ENCODE measurements around the gene BEND3. TPM values are rescaled to one million over a fixed set of nuclear protein-coding genes. Genes with fewer than 3 reads are reported as not detected.

The BEND3 gene
- total RNA-seq, 2 experiments from 2014 or later = 0.82 to 0.92 TPM

GRCh38 chr6:107070686-107071085 is 44.6 kb downstream of the BEND3 start:
- no peaks in the 10 kb centered on the region for H3K36me3 Mint-ChIP-seq (ENCODE audit: low read depth)
- DNase-seq = no peak
- no peak for ATAC-seq (ENCODE audit: poor library complexity)
- H3K9me3 Mint-ChIP-seq = no peaks in the 10 kb centered on the region
- peaks cover 0 to 18% of the 10 kb centered on the region in 2 experiments for H3K9me3 ChIP-seq (ENCODE audit: control insufficient read depth in 1 of 2, insufficient read depth in 1 of 2, low read length in 2 of 2)
- H3K4me1 Mint-ChIP-seq (ENCODE audit: low read depth) = no peaks in the 10 kb centered on the region
- no peak overlapping the region for H3K27ac ChIP-seq (ENCODE audit: low read depth in 1 of 2, low read length in 2 of 2)
- POLR2A ChIA-PET = no interaction called here
- CTCF ChIA-PET = no interaction called here
- H3K4me1 ChIP-seq (ENCODE audit: insufficient read depth, low read length) = no peaks in the 10 kb centered on the region
- H3K4me3 ChIP-seq (ENCODE audit: low read length) = no peak overlapping the region
- intact Hi-C loops (cut with DNase I, micrococcal nuclease) = no loop called here
- no peaks in the 10 kb centered on the region for H3K27me3 ChIP-seq (ENCODE audit: control insufficient read depth in 1 of 2, insufficient read depth in 2 of 2, low read length in 2 of 2)
- TF ChIP-seq CTCF (IDR thresholded peaks at IDR 0.05) = no peak
- H3K4me3 Mint-ChIP-seq = no peak overlapping the region
- H3K36me3 ChIP-seq (ENCODE audit: insufficient read depth, low read length) = peaks cover 3% of the 10 kb centered on the region
- H3K27ac Mint-ChIP-seq = no peak overlapping the region
- no peaks in the 10 kb centered on the region for H3K27me3 Mint-ChIP-seq

- Histone ChIP-seq H3K27me3 (ENCODE audit: control insufficient read depth in 1 of 2, insufficient read depth in 2 of 2, low read length in 2 of 2) (no peaks in the 10 kb centered on the region), H3K27ac (ENCODE audit: low read depth in 1 of 2, low read length in 2 of 2) (no peak overlapping the region), H3K4me1 (ENCODE audit: insufficient read depth, low read length) (peaks cover 1% of the 10 kb centered on the region), H3K4me3 (ENCODE audit: low read length) (no peak overlapping the region), H3K9me3 (ENCODE audit: control insufficient read depth in 1 of 2, insufficient read depth in 1 of 2, low read length in 2 of 2) (peaks cover 0 to 18% of the 10 kb centered on the region in 2 experiments), H3K36me3 (ENCODE audit: insufficient read depth, low read length) (peaks cover 3% of the 10 kb centered on the region)
- no peaks in the 10 kb centered on the region for H3K36me3 Mint-ChIP-seq (ENCODE audit: low read depth)
- H3K9me3 Mint-ChIP-seq = no peaks in the 10 kb centered on the region
- DNase-seq (no peak), ATAC-seq (ENCODE audit: poor library complexity) (no peak)
- POLR2A ChIA-PET = interaction anchor here (0.5 kb wide), 1 partner anchor 20 kb away, joined by 5 read pairs; no protein-coding TSS in a partner anchor
- no peak overlapping the region for H3K4me3 Mint-ChIP-seq
- intact Hi-C loops (cut with DNase I, micrococcal nuclease) = no loop called here
- CTCF ChIA-PET = no interaction called here
- H3K4me1 Mint-ChIP-seq (ENCODE audit: low read depth) = peaks cover 6% of the 10 kb centered on the region
- no peaks in the 10 kb centered on the region for H3K27me3 Mint-ChIP-seq
- H3K27ac Mint-ChIP-seq = no peak overlapping the region
- TF ChIP-seq CTCF (IDR thresholded peaks at IDR 0.05) = no peak
Measured at GRCh38 chr6:107069631-107070548, 45.4 kb downstream of the BEND3 start.

GRCh38 chr6:107068691-107069630 is 46.4 kb downstream of the BEND3 start:
- Histone ChIP-seq H3K4me1 (ENCODE audit: insufficient read depth, low read length) (peaks cover 9% of the 10 kb centered on the region), H3K9me3 (ENCODE audit: control insufficient read depth in 1 of 2, insufficient read depth in 1 of 2, low read length in 2 of 2) (peaks cover 0 to 18% of the 10 kb centered on the region in 2 experiments), H3K36me3 (ENCODE audit: insufficient read depth, low read length) (peaks cover 3% of the 10 kb centered on the region), H3K27me3 (ENCODE audit: control insufficient read depth in 1 of 2, insufficient read depth in 2 of 2, low read length in 2 of 2) (no peaks in the 10 kb centered on the region), H3K27ac (ENCODE audit: low read depth in 1 of 2, low read length in 2 of 2) (no peak overlapping the region), H3K4me3 (ENCODE audit: low read length) (no peak overlapping the region)
- no peak for TF ChIP-seq CTCF (IDR thresholded peaks at IDR 0.05)
- H3K4me1 Mint-ChIP-seq (ENCODE audit: low read depth) = peaks cover 12% of the 10 kb centered on the region
- no peak overlapping the region for H3K4me3 Mint-ChIP-seq
- H3K27ac Mint-ChIP-seq = no peak overlapping the region
- ATAC-seq (ENCODE audit: poor library complexity) (no peak), DNase-seq (no peak)
- no peaks in the 10 kb centered on the region for H3K36me3 Mint-ChIP-seq (ENCODE audit: low read depth)
- intact Hi-C loops (cut with DNase I, micrococcal nuclease) = no loop called here
- ChIA-PET POLR2A (no interaction called here), CTCF (no interaction called here)
- H3K27me3 Mint-ChIP-seq = no peaks in the 10 kb centered on the region
- no peaks in the 10 kb centered on the region for H3K9me3 Mint-ChIP-seq

Data from CD4-positive, alpha-beta T cell (primary cell).